HG02571 (cell line): Measurements from ENCODE around the gene WASF3.

Experiments
- ATAC-seq: cut with Tn5 transposase; IDR thresholded peaks from one replicate; pipeline ENCODE4 v1.9.1; 2021; ENCODE audit warnings: mild to moderate bottlenecking, moderate library complexity; ENCODE audit not compliant: unreplicated experiment

Gene WASF3

GRCh38 chr13:26678796-26679195, 121.3 kb downstream of the WASF3 start:
- no peak for ATAC-seq

DNA sequence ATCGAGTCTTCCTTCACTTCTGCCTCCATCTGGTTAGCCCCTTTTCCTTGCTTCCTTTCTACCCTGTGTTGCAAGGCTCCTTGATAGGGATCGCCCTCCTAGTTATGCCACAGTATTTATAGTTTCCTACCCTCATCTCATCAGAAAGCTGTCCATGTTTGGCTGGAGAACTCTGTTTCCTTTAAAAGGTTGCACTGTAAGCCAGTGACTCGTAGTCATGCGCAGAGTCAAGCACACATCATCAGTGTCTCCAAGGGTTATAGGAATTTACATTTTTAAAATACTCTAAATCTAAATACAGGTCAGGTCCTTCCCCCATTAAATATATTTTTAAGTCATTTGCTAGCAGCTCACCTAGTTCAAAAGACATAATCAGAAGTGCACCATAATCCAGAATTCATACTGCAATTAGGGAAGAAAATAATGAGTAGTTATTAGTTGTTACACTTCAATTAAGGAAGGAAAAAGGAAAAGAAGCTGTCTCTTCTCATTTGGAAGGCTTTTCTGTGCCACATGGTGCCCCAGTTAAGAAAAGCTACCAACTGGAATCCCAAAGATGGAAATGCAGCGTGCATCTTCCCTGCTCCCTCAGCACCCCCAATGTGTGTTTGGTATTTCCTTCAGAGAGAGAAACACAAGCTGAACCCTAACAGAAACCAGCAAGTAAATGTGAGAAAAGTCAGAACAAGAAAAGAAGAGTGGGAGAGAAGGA, 122.1 kb downstream of the WASF3 start:
- ATAC-seq = no peak

DNA sequence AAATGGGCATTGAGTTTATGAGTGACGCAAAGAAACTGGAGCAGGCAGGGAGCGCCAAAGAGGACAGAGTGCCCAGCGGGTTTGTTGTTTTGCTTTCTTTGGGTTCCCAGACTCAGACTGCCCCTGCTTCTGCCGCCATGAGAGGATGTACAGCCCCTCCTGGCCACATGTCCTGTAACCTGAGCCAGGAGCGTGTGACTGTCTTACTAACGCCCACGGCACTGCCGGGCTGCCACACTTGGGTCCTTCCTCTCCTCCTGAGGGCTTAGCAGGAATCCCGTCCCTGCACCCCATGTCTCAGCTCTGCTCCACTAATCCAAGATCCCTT, 122.6 kb downstream of the WASF3 start:
- no peak for ATAC-seq

DNA sequence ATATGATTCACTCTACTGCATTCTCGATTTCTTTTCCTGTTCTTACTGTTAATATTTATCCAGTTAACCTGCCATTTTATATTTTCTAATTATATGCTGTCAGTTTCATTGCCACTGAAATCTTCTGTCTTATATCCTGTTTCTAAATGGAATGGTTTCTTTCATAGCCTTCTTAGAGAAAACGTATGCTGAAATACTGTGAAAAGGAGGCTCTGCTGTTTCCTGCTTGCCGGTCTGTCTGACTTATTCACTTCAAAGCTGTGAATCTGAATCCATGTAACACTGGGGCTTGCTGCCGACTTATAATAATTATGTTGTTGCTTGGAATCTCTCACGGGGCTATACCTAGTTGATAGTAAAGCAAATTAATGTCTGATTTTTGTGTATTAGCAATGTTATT, 123.1 kb downstream of the WASF3 start:
- no peak for ATAC-seq

- no peak for ATAC-seq
Measured at GRCh38 chr13:26681036-26681435, 123.6 kb downstream of the WASF3 start.

DNA sequence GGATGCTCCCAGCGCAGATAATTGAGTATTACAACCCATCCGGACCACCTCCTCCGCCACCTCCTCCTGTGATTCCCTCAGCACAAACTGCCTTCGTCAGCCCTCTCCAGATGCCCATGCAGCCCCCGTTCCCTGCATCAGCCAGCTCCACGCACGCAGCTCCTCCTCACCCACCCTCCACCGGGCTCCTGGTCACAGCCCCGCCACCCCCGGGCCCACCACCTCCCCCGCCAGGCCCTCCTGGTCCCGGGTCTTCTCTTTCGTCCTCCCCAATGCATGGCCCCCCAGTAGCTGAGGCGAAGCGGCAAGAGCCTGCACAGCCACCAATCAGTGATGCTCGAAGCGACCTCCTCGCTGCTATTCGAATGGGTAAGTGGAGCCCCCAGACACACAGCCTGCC, 125.1 kb downstream of the WASF3 start:
- no peak for ATAC-seq

DNA sequence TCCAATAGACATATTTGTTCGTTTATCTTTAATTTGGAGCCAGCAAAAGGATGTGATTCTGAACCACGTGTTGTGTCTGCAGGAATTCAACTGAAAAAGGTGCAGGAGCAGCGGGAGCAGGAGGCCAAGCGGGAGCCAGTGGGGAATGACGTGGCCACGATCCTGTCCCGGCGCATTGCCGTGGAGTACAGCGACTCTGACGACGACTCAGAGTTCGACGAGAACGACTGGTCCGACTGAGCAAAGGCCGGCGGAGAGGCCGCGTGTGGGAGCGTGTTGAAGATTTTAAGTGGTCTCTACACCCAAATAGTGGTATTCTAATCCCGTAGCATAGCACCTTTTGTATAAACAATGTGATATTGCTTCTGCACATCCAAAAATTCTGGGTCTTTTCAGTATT, 128.1 kb downstream of the WASF3 start:
- no peak for ATAC-seq

- no peak for ATAC-seq
Measured at GRCh38 chr13:26686285-26686684, 128.8 kb downstream of the WASF3 start.

- no peak for ATAC-seq
Measured at GRCh38 chr13:26688286-26688685, 130.8 kb downstream of the WASF3 start.

- ATAC-seq = no peak
Measured at GRCh38 chr13:26688980-26689379, 131.5 kb downstream of the WASF3 start.

DNA sequence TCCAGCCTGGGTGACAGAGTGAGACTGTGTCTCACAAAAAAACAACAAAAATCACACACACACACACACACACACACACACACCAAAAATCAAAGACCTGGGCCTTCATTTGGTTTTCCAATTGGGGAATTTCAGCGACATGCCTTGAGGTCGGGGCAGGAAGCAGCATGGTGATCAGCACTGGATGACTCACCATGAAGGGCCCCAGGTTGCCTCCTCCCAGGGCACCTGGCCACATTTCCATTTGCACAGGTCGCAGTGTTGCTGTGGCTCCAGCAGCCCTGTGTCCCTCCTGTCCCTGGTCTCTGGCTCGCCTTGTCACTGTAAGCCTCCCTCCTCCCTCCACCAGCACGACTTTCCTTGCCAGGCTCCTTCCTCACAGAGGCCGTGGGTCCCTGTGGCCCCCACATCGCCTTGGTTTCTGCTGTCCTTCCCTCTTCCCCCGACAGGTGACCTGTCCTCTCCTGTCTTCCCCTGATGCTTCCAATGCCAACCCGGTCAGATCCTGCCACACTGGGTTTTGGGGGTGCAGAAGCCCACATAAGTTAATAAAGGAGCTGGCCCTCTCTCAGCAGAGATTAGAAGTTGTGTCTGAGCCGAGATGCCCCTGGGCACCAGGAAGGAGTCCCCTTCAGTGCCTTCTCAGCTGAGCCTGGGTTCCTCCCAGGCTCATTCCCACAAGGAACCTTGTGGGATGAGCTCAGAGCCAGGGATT, 136.4 kb downstream of the WASF3 start:
- ATAC-seq = no peak

- no peak for ATAC-seq
Measured at GRCh38 chr13:26694609-26695359, 137.3 kb downstream of the WASF3 start.

DNA sequence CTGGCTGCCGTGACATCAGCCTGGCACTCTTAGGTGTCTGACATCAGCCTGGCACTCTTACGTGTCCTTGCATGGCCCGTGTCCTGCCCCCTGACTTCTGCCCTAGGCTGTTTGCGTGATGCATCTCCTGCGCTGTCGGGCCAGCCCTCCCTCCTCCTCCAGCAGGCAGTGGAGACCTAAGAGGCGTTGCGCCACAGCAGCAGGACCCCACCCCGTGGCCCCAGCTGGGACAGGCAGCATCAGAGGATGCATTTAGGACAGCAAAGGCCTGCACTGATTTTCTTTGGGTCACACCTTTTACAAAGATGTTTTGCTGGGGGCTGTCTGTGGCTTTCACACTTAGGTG, 137.8 kb downstream of the WASF3 start:
- ATAC-seq = no peak

GRCh38 chr13:26695891-26696311, 138.4 kb downstream of the WASF3 start:
- no peak for ATAC-seq

DNA sequence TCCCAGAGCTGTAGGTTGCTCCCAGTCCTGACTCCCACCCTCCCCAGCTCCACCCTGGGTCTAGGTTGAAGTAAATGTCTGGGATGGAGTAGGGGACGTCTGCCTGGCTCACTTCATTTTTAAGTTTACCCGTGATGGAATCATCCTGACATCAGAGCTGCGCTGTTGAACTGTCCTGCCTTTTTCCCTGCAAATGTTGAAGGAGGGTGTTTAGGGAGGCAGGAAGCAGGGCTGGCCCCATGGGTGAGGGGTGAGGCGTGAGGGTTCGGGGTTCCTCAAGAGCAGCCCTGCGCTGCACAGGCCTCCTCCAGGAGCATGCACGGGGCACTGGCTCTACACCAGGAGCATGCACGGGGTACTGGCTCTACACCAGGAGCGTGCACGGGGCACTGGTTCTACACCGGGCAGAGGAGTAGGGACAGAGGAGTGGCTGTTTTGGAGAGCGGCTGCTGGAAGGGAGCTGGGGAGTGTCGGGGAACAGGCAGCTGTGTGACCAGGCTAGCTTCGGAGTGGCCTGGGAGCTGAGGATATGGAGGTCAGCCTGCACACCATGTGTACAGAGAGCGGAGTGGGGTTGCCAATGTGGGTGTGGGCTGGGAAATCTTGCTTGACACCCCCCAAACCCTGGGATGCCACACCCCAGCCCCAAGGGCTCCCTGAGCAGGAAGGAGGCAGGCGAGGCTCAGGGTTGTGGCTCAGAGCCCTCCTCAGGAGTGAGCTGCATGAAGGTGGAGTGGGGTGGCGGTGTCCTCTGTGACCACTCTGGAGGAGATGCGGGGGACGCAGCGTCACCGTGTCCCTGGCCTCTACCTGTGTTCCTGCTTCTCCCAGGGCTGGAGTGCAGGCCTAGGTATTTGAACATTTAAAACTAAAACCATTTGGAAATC, 139.8 kb downstream of the WASF3 start:
- no peak for ATAC-seq

DNA sequence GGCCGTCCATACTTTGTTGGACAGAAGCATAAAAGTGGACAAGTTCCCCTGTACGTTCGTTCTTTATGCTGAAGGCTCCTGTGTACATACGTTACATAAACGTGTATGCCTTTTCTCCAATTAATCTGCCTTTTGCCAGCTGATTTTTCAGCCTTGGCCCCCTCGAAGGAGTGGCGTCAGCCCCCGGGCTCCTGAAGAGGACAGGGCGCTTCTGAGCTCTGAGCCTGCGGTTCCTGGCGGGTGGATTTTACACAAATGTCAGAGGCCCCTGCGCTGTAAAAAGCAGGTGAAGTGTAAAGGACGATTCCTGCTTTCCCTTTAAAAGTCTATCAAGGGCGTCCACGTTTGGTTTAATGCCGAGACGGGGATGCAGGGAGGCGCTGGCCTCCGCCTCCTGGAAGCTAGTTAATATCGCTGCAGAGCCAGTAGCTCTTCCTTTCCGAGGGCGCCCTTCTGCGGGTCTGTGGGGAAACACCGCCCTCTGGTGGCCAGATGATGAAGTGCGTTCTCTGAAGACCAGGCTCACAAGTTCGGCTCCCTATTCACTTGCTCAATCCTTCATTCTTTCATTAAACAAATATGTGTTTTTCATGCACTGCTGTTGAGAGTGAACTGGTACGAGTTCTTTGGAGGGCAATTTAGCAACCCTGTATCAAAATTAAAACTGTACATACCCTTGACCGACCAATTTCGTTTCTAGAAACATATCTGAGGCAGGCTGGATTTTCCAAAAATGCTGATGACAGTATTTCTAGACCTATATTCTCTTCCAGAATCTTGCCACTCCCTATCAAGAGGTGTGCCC, 141.1 kb downstream of the WASF3 start:
- ATAC-seq = no peak

GRCh38 chr13:26699197-26699490, 141.7 kb downstream of the WASF3 start:
- ATAC-seq = no peak

GRCh38 chr13:26705536-26705935, 148.1 kb downstream of the WASF3 start:
- ATAC-seq = no peak

- ATAC-seq = no peak
Measured at GRCh38 chr13:26706381-26706780, 148.9 kb downstream of the WASF3 start.
